Measurements from ENCODE around the gene SUMO4. TPM values are rescaled to one million over a fixed set of nuclear protein-coding genes. Genes with fewer than 3 reads are reported as not detected.

SUMO4 gene
- total RNA-seq, 2 donors from 2014 or later, result 1.4 to 1.5 TPM

GRCh38 chr6:149436647-149437046 is 36.6 kb downstream of the SUMO4 start:
- H3K4me3 ChIP-seq, result no peak overlapping the region
- TF ChIP-seq, protein P1, sequence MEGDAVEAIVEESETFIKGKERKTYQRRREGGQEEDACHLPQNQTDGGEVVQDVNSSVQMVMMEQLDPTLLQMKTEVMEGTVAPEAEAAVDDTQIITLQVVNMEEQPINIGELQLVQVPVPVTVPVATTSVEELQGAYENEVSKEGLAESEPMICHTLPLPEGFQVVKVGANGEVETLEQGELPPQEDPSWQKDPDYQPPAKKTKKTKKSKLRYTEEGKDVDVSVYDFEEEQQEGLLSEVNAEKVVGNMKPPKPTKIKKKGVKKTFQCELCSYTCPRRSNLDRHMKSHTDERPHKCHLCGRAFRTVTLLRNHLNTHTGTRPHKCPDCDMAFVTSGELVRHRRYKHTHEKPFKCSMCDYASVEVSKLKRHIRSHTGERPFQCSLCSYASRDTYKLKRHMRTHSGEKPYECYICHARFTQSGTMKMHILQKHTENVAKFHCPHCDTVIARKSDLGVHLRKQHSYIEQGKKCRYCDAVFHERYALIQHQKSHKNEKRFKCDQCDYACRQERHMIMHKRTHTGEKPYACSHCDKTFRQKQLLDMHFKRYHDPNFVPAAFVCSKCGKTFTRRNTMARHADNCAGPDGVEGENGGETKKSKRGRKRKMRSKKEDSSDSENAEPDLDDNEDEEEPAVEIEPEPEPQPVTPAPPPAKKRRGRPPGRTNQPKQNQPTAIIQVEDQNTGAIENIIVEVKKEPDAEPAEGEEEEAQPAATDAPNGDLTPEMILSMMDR (IDR thresholded peaks at IDR 0.05), result no peak
- H3K36me3 ChIP-seq, result no peaks in the 10 kb centered on the region
- H3K9me3 ChIP-seq, result no peaks in the 10 kb centered on the region
- no peak overlapping the region for H3K27ac ChIP-seq
- intact Hi-C loops (cut with DNase I), result loop anchor here (5.0 kb wide), 1 partner anchor 81 kb away; no protein-coding TSS in a partner anchor
- H3K4me1 ChIP-seq, result no peaks in the 10 kb centered on the region
- no peak for DNase-seq
- H3K27me3 ChIP-seq, result no peaks in the 10 kb centered on the region
- H3K9ac ChIP-seq (ENCODE audit: low read depth in 2 of 2, low read length in 2 of 2), result no peak overlapping the region

GRCh38 chr6:149437212-149437611 is 37.1 kb downstream of the SUMO4 start:
- intact Hi-C loops (cut with DNase I), result loop anchor here (5.0 kb wide), 1 partner anchor 80 kb away; no protein-coding TSS in a partner anchor
- H3K9ac ChIP-seq (ENCODE audit: low read depth in 2 of 2, low read length in 2 of 2), result no peak overlapping the region
- TF ChIP-seq, protein P1 (IDR thresholded peaks at IDR 0.05), result no peak

DNA sequence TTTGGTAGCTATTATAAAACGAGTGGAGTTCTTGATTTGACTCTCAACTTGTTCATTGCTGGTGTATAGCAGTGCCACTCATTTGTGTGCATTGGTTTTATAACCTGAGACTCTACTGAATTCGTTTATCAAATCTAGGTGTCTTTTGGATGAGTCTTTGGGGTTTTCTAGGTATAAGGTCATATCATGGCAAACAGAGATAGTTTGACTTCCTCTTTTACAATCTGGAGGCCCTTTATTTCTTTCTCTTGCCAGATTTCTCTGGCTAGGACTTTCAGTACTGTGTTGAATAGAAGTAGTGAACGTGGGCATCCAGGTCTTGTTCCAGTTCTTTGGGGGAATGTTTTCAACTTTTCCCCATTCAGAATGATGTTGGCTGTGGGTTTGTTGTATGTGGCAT is 38.8 kb downstream of the SUMO4 start:
- DNase-seq, result no peak
- Histone ChIP-seq H3K9me3 (no peaks in the 10 kb centered on the region), H3K27ac (no peak overlapping the region), H3K36me3 (no peaks in the 10 kb centered on the region), H3K27me3 (no peaks in the 10 kb centered on the region), H3K4me1 (no peaks in the 10 kb centered on the region), H3K4me3 (no peak overlapping the region), H3K9ac (ENCODE audit: low read depth in 2 of 2, low read length in 2 of 2) (no peak overlapping the region)
- intact Hi-C loops (cut with DNase I), result loop anchor here (5.0 kb wide), 1 partner anchor 78 kb away; no protein-coding TSS in a partner anchor
- TF ChIP-seq, protein P1 (IDR thresholded peaks at IDR 0.05), result no peak

More at GRCh38 chr6:149437212-149437611, 37.1 kb downstream of the SUMO4 start:
- Histone ChIP-seq H3K27ac (no peak overlapping the region), H3K27me3 (no peaks in the 10 kb centered on the region), H3K36me3 (no peaks in the 10 kb centered on the region), H3K9me3 (no peaks in the 10 kb centered on the region), H3K4me1 (no peaks in the 10 kb centered on the region), H3K4me3 (no peak overlapping the region)
- no peak for DNase-seq

DNA sequence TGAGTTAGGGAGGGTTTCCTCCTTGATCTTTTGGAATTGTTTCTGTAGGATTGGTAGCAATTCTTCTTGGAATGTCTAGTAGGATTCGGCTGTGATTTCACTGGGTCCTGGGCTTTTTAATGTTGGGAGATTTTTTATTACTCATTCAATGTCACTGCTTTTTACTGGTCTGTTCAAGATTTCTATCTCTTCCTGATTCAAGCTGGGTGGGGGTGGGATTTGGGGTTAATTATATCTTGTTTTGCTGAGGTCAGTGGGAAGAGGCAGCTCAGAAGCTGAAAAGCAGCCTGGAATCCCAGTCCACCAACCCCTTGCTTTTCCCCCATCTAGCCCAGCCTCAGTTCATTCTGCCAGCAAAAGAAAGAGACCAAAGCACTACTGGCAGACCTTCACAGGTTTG is 39.6 kb downstream of the SUMO4 start:
- Histone ChIP-seq H3K4me1 (no peaks in the 10 kb centered on the region), H3K27ac (no peak overlapping the region), H3K9ac (ENCODE audit: low read depth in 2 of 2, low read length in 2 of 2) (no peak overlapping the region), H3K27me3 (no peaks in the 10 kb centered on the region), H3K9me3 (no peaks in the 10 kb centered on the region), H3K4me3 (no peak overlapping the region), H3K36me3 (no peaks in the 10 kb centered on the region)
- DNase-seq, result no peak
- intact Hi-C loops (cut with DNase I), result loop anchor here (5.0 kb wide), 1 partner anchor 78 kb away; no protein-coding TSS in a partner anchor
- TF ChIP-seq, protein P1 (IDR thresholded peaks at IDR 0.05), result no peak

DNA sequence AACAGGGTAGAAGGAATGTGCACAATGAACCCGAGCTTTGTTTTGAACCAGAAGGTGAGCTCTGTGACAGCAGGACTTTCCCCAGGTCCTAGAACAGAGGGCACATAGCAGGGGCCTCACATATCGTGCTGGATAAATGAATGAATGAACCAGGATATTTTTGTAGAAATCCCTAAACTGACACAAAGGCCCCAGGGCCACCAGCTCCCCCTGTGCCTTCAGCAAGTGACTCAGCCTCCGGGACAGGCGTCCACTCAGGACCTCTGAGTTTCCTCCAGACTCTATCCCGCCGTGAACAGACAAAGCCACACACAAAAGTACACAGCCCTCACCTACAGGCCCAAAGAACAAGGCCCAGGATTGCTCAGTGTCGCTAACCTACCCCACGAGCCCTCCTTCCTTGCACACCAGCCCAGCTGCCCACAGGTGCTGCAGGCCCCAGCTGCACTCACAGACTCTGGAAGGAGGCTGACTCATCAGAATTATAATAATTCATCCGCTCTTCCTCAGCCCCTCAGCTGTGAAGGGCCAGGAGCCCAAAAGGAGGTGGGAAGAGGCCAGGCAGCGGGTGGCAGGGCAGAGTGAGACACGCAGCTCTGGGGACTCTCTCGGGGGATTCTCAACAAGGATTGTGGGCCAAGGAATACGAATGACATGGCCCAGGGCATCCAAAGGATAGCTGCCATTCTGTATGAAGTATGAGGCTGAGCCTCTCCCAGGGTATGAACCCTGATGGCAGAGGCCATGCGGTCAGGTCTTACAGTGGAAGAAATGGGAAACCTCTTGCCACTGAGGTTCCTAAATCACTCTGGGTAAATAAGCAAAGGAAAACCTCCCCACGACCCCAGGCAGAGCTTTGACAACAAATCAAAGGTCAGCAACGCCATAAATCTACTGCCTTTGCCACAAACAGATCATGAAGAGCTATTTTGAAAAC is 40.9 kb downstream of the SUMO4 start:
- Histone ChIP-seq H3K9me3 (no peaks in the 10 kb centered on the region), H3K9ac (ENCODE audit: low read depth in 2 of 2, low read length in 2 of 2) (no peak overlapping the region), H3K27ac (no peak overlapping the region), H3K4me1 (no peaks in the 10 kb centered on the region), H3K4me3 (no peak overlapping the region), H3K36me3 (no peaks in the 10 kb centered on the region), H3K27me3 (no peaks in the 10 kb centered on the region)
- intact Hi-C loops (cut with DNase I), result no loop called here
- TF ChIP-seq, protein P1 (IDR thresholded peaks at IDR 0.05), result no peak
- no peak for DNase-seq
